ENCODE measurements around the gene AMBN.
"Not testable (repeated sequence)": the region's sequence is repeated elsewhere in the genome, so short reads cannot be mapped to it uniquely, and the experiment has no call there.

AMBN gene

GRCh38 chr4:70634482-70634881, 42.4 kb downstream of the AMBN start:
- DNase-seq (ENCODE audit: insufficient read length) (no peak), FAIRE-seq (no peak)
- no peak for TF ChIP-seq TAF1 (IDR thresholded peaks at IDR 0.05; ENCODE audit: borderline replicate concordance, low read depth, low read length)

GRCh38 chr4:70637239-70637913, 45.3 kb downstream of the AMBN start:
- TF ChIP-seq POLR2A (IDR thresholded peaks at IDR 0.05; ENCODE audit: low read depth, low read length) (no peak), TAF1 (IDR thresholded peaks at IDR 0.05; ENCODE audit: borderline replicate concordance, low read depth, low read length) (no peak), POLR2AphosphoS5 (IDR thresholded peaks at IDR 0.05; ENCODE audit: low read depth, low read length) (no peak)
- DNase-seq (ENCODE audit: insufficient read length) (no peak), FAIRE-seq (peak; percentile 63)

GRCh38 chr4:70640192-70640591, 48.1 kb downstream of the AMBN start:
- TF ChIP-seq POLR2A (IDR thresholded peaks at IDR 0.05; ENCODE audit: low read depth, low read length) (no peak), POLR2AphosphoS5 (IDR thresholded peaks at IDR 0.05; ENCODE audit: low read depth, low read length) (no peak), TAF1 (IDR thresholded peaks at IDR 0.05; ENCODE audit: borderline replicate concordance, low read depth, low read length) (no peak)
- DNase-seq (ENCODE audit: insufficient read length) (no peak), FAIRE-seq (no peak)

GRCh38 chr4:70650741-70651140, 58.7 kb downstream of the AMBN start:
- not testable (repeated sequence) for DNase-seq (ENCODE audit: insufficient read length); FAIRE-seq

GRCh38 chr4:70651864-70652506, 59.9 kb downstream of the AMBN start:
- TF ChIP-seq POLR2AphosphoS5 (IDR thresholded peaks at IDR 0.05; ENCODE audit: low read depth, low read length) (no peak), TAF1 (IDR thresholded peaks at IDR 0.05; ENCODE audit: borderline replicate concordance, low read depth, low read length) (no peak), POLR2A (IDR thresholded peaks at IDR 0.05; ENCODE audit: low read depth, low read length) (no peak)
- DNase-seq (ENCODE audit: insufficient read length) (no peak), FAIRE-seq (peak; percentile 58)

- no peak for FAIRE-seq
- TF ChIP-seq POLR2A (IDR thresholded peaks at IDR 0.05; ENCODE audit: low read depth, low read length): no peak
- no peak for TF ChIP-seq TAF1 (IDR thresholded peaks at IDR 0.05; ENCODE audit: borderline replicate concordance, low read depth, low read length)
- TF ChIP-seq POLR2AphosphoS5 (IDR thresholded peaks at IDR 0.05; ENCODE audit: low read depth, low read length): no peak
- no peak for DNase-seq (ENCODE audit: insufficient read length)
These were observed 62.6 kb downstream of the AMBN start for GRCh38 chr4:70654605-70655011.

All from GM12892 (cell line).